ENCODE data around the gene IPMK.

IPMK gene

DNA sequence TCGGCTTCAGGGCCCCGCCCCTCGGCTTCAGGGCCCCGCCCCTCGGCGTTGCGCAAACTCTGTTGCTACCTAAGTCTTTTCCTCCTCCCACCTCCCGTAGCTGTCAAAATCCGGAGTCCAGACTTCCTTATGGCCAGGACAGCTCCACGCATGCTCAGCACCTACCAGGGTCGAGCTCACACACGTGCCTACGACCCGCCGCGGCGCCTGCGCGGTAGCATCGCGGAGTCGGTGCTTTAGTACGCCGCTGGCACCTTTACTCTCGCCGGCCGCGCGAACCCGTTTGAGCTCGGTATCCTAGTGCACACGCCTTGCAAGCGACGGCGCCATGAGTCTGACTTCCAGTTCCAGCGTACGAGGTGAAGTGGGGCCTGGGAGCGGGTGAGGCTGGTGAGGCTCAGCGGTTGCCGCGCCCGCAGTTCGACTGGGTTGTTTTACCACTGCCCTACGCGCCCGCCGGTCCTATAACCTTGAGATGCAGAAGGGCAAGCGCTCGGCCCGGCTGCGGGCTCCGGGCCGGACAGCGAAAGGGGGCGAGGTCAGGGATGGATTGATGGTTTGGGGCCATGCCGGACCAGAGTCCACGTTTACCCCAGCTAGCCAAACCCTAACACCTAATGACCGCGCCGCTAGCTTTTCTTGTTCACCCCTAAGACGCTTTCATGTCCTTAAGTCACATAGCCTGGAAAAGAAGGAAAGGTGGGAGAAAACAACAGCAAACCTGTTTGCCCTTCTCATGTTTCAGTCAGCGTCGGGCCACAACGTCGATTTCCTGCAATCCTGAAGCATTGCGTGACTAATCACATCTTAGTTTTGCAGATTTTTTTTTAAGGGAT, 1.5 kb upstream of the IPMK start, which contains the start of gene CISD1:
CISD1 (plus strand) TSS at position 217 of the 836 bp plus-strand sequence; CDS start at position 329, 112 bp downstream.
- peak within 1 kb of the TSS; percentile 99 for H3K27ac ChIP-seq
- H3K4me3 ChIP-seq (ENCODE audit: low read depth, low read length), result peak within 1 kb of the TSS; percentile 97
- peak within 1 kb of the TSS; percentile 84 for H3K9ac ChIP-seq
- TF ChIP-seq, protein P1, sequence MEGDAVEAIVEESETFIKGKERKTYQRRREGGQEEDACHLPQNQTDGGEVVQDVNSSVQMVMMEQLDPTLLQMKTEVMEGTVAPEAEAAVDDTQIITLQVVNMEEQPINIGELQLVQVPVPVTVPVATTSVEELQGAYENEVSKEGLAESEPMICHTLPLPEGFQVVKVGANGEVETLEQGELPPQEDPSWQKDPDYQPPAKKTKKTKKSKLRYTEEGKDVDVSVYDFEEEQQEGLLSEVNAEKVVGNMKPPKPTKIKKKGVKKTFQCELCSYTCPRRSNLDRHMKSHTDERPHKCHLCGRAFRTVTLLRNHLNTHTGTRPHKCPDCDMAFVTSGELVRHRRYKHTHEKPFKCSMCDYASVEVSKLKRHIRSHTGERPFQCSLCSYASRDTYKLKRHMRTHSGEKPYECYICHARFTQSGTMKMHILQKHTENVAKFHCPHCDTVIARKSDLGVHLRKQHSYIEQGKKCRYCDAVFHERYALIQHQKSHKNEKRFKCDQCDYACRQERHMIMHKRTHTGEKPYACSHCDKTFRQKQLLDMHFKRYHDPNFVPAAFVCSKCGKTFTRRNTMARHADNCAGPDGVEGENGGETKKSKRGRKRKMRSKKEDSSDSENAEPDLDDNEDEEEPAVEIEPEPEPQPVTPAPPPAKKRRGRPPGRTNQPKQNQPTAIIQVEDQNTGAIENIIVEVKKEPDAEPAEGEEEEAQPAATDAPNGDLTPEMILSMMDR (IDR thresholded peaks at IDR 0.05), result no peak
- no peaks in the 10 kb centered on the region for H3K36me3 ChIP-seq (ENCODE audit: control insufficient read depth, insufficient read depth, low read length)
- H3K9me3 ChIP-seq (ENCODE audit: control insufficient read depth, low read length), result no peaks in the 10 kb centered on the region
- H3K4me1 ChIP-seq, result peaks cover 15% of the 10 kb centered on the region
- peaks cover 58% of the 10 kb centered on the region for H3K79me2 ChIP-seq
- peak within 1 kb of the TSS; percentile 78 for H2AFZ ChIP-seq
- no peaks in the 10 kb centered on the region for H3K27me3 ChIP-seq (ENCODE audit: control insufficient read depth, insufficient read depth, low read length)
- H3K4me2 ChIP-seq (ENCODE audit: low read length), result peak within 1 kb of the TSS; percentile 97

DNA sequence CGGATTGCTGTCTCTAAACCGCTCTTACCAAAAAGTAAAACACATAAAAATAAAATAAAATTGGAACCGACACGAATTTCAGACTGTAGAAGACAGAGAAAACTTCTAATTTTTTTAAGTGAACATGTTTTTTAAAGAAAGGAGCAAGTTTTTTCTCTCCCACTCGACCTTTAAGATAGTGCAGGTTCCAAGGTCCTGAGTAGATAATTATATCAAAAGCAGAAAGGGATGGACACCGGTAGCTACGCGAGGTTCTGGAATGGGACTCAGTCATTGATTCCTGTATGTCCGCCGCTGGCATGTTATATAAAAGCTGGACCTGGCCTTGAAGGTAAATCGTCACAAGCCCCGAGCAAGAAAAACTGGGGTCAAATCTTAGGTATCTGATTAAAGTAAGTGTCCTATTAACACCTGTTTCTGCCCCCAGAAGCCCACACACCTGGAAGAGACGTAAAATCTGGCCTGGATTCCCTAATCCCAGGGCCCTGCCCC, 806 bp upstream of the IPMK start:
- Histone ChIP-seq H3K4me3 (ENCODE audit: low read depth, low read length) (peak overlapping the region; percentile 97), H2AFZ (peak overlapping the region; percentile 63), H3K4me2 (ENCODE audit: low read length) (peak overlapping the region; percentile 97), H3K36me3 (ENCODE audit: control insufficient read depth, insufficient read depth, low read length) (no peaks in the 10 kb centered on the region), H3K9me3 (ENCODE audit: control insufficient read depth, low read length) (no peaks in the 10 kb centered on the region), H3K4me1 (peaks cover 8% of the 10 kb centered on the region), H3K27ac (peak overlapping the region; percentile 99), H3K27me3 (ENCODE audit: control insufficient read depth, insufficient read depth, low read length) (no peaks in the 10 kb centered on the region), H3K79me2 (peaks cover 56% of the 10 kb centered on the region), H3K9ac (no peak overlapping the region)
- TF ChIP-seq, protein P1 (IDR thresholded peaks at IDR 0.05), result no peak

DNA sequence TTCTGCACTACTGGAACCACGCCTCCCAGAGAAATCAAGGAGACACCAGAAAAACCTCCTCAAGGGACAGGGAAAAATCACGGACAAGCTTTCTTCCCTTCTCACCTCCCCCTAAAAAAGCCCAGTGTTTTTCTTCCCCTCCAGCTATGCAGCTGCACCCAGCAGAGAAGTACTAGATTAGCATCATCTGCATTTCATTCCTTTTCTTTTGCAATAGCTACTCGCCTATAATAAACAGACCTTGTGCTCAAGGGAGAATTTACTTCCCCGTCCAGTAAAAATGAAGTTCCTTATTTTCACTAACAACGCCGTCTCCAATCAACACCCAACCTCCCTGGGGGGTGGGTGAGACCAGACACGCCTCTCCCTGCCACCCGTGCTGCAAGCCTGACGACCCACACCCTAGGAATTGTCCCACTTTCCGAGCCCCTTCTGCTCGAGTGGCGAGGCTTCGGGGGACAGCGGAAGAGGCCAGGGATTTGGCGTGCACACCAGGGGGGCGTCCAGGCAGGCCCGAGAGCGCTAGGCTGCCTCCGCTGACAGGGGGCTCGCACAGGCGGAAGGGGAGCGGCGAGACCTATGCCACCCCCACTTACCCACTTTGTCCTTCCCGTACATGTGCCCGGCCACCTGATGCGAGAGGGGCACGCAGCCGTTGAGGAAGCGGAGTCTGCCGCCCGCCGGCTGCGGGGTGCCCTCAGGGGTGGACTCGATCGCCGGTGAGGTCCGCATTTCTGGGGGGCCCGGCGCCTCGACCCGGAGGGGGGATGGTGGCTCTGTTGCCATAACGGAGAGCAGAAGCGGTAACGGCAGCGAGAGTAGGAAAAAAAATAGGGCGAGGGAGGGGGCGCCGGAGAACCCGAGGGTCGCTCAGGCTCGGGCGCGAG, 625 bp downstream of the IPMK start:
- H3K36me3 ChIP-seq (ENCODE audit: control insufficient read depth, insufficient read depth, low read length), result no peaks in the 10 kb centered on the region
- peak overlapping the region; percentile 83 for H3K4me2 ChIP-seq (ENCODE audit: low read length)
- no peaks in the 10 kb centered on the region for H3K9me3 ChIP-seq (ENCODE audit: control insufficient read depth, low read length)
- peaks cover 5% of the 10 kb centered on the region for H3K4me1 ChIP-seq
- peak overlapping the region; percentile 87 for H3K4me3 ChIP-seq (ENCODE audit: low read depth, low read length)
- peak overlapping the region; percentile 33 for H2AFZ ChIP-seq
- TF ChIP-seq, protein P1 (IDR thresholded peaks at IDR 0.05), result no peak
- peak overlapping the region; percentile 99 for H3K27ac ChIP-seq
- H3K27me3 ChIP-seq (ENCODE audit: control insufficient read depth, insufficient read depth, low read length), result no peaks in the 10 kb centered on the region
- peak overlapping the region; percentile 94 for H3K9ac ChIP-seq
- H3K79me2 ChIP-seq, result peaks cover 53% of the 10 kb centered on the region

DNA sequence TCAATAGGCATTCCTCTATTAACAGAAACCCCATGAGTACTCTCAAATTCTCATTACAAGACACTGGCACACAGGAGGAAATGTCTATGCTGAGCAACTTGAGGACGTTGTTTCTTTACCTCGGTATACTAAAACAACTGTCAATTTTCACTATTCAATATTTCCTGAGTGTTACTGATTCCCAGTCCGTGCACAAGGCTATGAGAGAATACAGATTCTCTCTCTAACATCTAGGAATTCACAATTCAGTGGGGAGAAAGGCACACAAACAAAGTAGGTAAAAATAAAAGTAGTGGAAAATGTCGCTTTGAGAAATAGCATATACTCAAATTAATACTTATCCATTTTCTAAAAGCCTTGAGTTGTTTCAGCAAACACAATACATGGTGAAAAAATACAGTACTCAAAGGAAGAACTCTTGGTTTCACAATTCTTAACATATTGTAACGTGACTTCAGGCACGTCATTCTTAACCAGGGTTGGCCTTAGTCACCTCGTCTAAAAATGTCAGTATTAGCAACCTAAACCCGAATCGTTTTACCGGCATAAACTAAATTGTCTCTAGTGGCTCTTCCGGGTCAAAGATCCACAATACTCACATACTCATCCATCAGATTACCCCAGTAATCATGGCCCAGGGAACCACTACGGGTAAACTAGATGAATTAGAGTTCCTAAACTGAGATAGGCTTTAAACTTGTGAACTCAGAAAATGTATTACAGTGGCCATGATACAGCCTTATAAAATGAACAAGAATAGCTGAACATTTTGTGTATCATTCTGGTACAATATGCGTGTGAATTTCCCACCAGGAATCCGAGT, 1.5 kb downstream of the IPMK start:
- Histone ChIP-seq H3K27ac (peak overlapping the region; percentile 99), H3K9ac (peak overlapping the region; percentile 94), H3K36me3 (ENCODE audit: control insufficient read depth, insufficient read depth, low read length) (no peaks in the 10 kb centered on the region), H3K4me1 (peaks cover 5% of the 10 kb centered on the region), H2AFZ (no peak overlapping the region), H3K27me3 (ENCODE audit: control insufficient read depth, insufficient read depth, low read length) (no peaks in the 10 kb centered on the region), H3K4me3 (ENCODE audit: low read depth, low read length) (peak overlapping the region; percentile 87), H3K9me3 (ENCODE audit: control insufficient read depth, low read length) (no peaks in the 10 kb centered on the region), H3K79me2 (peaks cover 50% of the 10 kb centered on the region), H3K4me2 (ENCODE audit: low read length) (peak overlapping the region; percentile 83)
- TF ChIP-seq, protein P1 (IDR thresholded peaks at IDR 0.05), result no peak

Data from parathyroid adenoma (tissue), 2 donors.